ENCODE data around the gene PRKRIP1. TPM values are rescaled to one million over a fixed set of nuclear protein-coding genes. Genes with fewer than 3 reads are reported as not detected.
"Not testable (repeated sequence)": the region's sequence is repeated elsewhere in the genome, so short reads cannot be mapped to it uniquely, and the experiment has no call there.

Gene PRKRIP1, protein sequence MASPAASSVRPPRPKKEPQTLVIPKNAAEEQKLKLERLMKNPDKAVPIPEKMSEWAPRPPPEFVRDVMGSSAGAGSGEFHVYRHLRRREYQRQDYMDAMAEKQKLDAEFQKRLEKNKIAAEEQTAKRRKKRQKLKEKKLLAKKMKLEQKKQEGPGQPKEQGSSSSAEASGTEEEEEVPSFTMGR
- polyA plus RNA-seq (ENCODE audit: insufficient read length in 3 of 3): 10 to 100 TPM; 27.8 to 33.7 (median 28.7) TPM

DNA sequence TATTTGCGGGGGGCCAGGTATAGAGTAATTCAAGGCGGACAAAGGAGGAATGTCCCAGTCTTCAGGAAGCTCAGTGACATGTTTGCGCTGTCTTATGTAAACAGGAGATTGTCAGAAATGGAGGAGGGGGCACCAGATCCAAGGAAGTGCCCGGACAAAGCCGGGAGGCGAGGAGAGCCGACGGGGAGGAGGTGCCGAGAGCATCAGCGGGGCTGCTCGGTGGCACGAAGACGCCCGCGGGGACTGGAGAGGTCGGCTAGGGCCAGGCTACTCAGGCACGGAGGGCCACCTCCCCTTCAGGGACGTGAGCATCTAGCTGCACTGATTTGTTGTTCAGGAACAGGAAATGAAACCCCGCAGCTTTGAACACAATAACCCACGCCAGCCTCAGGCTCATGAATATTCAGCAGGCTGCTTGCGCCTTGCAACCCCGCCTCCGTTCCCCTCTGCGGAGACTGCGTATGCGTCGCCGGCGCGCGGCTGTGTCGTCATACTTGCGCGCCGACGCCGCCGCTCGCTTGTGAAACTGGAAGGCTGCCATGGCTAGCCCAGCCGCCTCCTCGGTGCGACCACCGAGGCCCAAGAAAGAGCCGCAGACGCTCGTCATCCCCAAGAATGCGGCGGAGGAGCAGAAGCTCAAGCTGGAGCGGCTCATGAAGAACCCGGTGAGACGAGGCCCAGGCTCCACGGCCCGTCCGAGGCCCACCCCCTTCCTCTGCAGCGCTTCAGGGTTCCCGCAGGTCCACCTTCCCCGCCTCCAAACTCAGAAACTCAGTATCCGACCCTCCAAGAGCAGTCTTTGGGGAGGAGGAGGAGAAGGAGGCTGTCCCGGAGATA, at the start of gene PRKRIP1:
TSS of gene PRKRIP1 (plus strand) at position 491 of the 837 bp plus-strand sequence. CDS start at position 540, 49 bp downstream.
- DNase-seq (ENCODE audit: low read depth in 3 of 3, low spot score in 2 of 3): peak; percentile 80 to 86 (median 81)

DNA sequence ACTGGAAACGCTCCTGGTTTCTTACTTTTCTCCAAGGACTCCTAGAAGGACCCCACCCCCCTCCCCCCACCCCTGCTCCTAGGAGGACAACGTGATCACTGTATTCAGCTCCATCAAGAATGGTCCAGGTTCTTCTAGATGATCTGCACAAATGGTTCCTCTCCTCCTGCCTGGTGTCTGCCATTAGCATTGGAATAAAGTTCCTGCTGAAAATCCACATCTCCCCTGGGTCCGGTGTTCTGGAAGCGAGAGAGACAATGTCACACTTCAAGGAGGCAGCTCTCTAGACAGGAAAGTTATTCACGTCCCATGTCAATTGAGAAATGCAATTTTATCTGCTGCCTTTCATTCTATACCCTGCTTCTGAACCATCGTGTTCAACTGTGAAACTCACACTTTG, 49.2 kb upstream of the PRKRIP1 start:
- DNase-seq (ENCODE audit: low read depth in 3 of 3, low spot score in 2 of 3): not testable (repeated sequence)

DNA sequence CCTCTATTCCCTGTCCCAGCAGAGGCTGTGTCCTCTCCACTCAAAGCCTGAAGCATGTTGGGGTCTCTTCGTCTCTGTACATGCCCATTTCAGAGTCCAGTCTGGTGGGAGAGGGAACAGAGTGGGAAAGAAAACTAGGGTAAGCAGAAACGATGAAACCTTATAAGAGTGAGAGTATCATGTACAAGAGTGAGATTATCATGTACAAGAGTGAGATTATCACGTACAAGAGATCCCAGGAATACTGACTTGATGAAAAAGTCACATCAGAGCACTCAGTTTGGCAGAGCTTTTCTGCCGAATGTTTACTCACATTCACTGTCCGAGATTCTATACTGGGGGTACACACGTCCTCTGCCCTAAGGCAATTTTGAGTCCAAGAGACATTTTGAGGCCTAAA, 39.8 kb upstream of the PRKRIP1 start, which contains the start of gene SPDYE6:
TSS of gene SPDYE6 (minus strand) at position 101 of the 400 bp plus-strand sequence. CDS start 421 bp downstream, outside the sequence.
- not testable (repeated sequence) for DNase-seq (ENCODE audit: low read depth in 3 of 3, low spot score in 2 of 3)

DNA sequence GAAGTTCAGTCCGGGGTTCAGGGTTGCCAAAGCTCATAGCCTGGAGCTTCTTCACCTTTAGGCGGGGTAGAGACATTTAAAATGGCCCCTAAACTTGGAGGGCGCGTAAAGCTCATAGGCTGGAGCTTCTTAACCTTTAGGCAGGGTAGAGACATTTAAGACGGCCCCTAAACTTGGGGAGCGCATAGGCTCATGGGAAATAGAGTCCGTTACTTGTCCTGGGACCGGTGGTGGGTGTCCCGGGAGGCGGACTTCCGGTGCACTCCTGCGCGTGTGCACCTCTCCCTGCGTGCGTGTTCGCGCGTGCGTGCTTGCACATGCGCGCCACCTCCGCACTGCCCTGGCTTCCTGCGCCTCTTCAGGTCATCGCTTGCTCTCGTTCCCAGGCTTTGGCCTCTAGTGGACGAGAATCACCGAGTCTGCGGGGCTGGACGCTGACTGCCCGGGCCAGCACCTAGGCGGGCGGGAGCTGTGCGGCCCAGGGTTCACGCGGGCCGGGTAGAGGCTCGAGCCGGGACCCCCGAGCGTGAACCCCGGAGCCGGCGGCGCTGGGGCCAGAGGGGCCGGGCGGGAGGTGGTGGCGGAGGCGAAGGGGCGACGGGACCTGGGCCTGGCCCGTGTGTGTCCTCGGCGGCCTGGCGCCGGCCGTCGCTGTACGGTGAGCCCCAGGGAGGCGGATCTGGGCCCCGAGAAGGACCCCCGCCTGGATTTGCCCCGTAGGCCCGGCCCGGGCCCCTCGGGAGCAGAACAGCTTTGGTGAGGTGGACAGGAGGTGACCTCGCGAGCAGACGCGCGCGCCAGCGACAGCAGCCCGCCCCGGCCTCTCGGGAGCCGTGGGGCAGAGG, 32.4 kb upstream of the PRKRIP1 start:
- DNase-seq (ENCODE audit: low read depth in 3 of 3, low spot score in 2 of 3): peak; percentile 85 to 93 (median 92)

DNA sequence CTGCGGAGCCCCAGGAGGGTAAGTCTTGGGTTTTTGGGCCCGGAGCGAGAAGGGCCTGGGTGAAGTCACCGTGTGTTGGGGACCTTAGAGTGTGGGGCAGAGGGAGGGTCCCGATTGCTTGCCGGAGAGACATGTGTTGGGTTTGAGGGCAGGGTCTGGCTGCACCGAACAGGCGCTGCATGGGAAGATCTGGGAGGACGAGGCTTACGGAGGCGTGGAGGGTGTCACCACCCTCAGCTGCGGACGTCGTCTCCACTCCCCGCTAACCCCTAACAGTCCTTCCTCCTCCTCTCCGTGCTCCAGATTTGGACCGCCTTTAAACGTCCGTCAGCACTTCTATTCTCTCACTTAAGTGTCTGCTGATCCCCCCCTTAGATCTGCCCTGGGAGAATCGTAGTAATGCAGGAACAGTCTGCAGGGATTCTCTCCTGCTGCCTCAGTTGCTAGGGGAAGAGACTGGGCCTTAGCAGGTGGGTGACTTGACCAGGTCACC, 31.7 kb upstream of the PRKRIP1 start:
- DNase-seq (ENCODE audit: low read depth in 3 of 3, low spot score in 2 of 3): not testable (repeated sequence)

DNA sequence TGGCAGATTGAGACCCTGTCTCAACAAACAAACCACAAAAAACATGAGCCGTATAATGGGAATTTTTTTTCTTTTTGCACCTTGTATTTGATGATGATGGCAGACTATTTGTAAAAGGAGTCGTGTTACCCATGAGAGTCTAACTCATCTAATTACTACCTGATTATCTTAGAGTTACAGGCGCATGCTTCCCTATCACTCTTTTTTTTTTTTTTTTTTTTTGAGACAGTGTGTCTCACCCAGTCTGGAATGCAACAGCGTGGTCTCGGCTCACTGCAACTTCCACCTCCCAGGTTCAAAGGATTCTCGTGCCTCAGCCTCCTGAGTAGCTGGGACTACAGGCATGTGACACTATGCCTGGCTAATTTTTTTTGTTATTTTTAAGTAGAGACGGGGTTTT, 30.8 kb upstream of the PRKRIP1 start:
- DNase-seq (ENCODE audit: low read depth in 3 of 3, low spot score in 2 of 3): not testable (repeated sequence)

DNA sequence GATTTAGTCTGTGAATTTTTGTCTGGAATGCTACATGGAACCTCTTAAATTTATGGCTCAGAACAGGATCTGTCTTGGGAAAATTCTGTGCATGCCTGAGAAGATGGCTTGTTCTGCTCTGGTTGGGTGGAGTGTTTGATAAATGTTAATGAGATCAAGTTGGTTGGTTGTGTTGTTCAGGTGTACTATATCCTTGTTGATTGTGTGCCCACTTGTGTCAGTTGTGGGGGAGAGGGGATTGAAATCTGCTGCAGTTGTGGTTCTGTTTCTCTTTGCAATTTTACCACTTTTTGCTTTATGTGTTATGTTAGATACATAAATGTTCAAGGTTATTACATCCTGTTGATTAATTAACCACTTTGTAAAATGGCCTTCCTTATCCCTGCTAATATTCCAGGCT, 26.1 kb upstream of the PRKRIP1 start:
- not testable (repeated sequence) for DNase-seq (ENCODE audit: low read depth in 3 of 3, low spot score in 2 of 3)

DNA sequence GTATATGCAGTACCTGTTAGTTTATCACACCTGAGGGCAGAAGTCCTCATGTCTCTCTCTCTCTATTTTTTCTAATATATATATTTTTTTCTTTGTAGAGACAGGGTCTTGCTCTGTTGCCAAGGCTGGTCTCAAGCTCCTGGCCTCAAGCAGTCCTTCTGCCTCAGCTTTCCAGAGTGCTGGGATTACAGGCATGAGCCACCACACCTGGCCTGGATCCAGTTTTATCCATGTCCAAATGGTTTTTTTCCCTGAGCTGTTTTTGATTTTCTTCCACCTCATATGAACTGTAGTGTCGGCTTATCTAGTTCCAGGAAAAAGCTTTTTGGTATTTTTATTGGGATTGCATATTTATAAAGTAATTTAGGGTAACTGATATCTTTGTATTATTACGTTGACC, 23.4 kb upstream of the PRKRIP1 start:
- not testable (repeated sequence) for DNase-seq (ENCODE audit: low read depth in 3 of 3, low spot score in 2 of 3)

DNA sequence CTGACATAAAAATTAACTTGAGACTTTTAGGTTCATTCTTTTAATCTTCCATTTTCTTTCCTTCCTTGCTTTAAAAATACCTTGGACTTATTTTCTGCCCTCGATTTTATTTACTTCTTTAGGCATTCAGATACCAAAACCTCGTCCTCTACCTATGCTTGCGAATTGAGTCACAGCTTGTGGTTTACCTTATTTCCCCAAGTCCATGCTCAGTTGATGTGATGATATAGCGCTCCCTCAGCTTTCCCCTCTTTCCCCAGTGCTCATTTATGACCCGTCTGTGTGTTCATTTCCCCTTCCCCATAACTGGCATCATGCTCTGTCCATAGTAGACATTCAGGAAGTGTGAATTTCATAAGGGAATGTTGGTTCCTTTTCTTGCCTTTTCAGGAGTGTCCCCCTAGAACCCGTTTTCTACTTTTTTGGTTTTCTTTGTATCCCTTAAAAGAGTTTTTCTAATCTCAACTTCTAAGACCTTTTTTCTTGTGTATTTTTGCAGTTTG, 19.1 kb upstream of the PRKRIP1 start:
- DNase-seq (ENCODE audit: low read depth in 3 of 3, low spot score in 2 of 3): no peak

DNA sequence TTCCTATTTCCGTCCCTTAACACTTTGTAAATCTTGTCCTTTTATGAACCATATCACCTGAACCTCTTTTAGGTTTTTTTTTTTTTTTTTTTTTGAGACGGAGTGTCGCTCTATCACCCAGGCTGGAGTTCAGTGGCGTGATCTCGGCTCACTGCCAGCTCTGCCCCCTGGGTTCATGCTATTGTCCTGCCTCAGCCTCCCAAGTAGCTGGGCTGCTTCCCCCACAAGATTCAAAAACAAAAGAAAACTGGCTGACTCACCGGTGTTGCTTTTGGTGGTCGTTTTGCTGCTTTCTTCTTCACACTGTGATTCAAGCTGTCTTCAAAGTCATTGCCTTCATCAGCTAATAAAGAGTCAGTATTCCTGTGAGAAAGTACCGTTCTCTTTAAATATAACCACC, 15.3 kb upstream of the PRKRIP1 start:
- DNase-seq (ENCODE audit: low read depth in 3 of 3, low spot score in 2 of 3): not testable (repeated sequence)

DNA sequence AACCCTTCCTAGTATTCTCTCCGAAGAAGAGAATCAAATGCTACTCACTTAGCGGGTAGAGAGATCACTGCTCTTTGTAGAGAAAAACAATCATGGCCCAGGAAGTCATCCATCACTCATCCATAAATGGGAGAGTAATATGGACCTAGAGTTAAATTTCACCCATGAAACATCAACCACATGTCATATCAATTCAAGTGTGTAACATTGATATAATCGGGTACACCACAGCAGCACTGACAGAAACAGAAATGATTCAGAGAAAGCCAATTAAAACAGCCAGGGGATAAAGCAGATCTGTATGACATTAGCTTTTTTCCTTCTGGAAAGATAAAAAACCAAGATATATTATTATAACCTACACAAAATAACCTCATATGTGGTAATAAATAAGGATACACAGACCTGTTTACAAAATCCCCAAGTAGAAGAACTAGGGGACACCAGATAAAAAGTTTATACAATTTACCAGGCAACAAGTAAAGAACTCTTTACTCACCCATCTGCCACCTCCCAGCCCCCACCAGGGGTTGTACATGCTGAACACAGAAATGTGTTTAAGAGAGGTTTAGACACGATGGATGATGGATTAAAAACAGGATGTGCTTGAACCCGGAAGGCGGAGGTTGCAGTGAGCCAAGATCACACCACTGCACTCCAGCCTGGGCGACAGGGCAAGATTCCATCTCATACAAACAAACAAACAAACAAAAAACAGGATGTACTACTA, 14.3 kb upstream of the PRKRIP1 start:
- not testable (repeated sequence) for DNase-seq (ENCODE audit: low read depth in 3 of 3, low spot score in 2 of 3)

DNA sequence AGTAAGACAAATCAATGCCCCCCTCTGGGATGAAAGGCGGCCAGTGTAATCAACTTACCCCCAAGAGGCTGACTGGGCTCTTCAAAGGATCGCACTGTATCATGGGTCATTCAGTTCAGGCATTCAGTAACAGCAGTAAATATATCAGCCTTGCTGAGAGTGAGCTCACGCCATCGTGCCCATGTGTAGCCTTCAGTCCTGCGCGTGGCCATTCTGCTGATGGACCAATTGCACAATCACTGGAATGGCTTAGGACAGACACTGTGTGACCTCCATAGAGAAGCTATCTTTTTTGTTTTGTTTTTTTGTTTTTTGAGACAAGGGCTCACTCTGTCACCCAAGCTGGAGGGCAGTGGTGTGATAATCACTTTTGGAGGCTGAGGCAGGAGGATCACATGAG, 9.1 kb upstream of the PRKRIP1 start:
- DNase-seq (ENCODE audit: low read depth in 3 of 3, low spot score in 2 of 3): no peak

DNA sequence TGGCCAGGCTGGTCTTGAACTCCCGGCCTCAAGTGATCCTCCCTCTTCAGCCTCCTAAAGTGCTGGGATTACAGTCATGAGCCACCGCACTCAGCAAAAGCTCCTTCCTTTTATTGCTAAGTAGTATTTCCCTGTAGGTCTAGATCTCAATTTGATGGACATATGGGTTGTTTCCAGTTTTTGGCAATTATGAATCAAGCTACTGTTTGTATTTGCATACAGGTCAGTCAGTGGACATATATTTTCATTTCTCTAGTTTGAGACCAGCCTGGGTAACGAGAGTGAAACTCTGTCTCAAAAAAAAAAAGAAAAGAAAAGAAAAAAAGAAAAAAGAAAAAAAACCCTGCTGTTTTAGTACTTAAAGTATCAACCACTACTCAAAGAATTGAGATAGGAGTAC, 6.4 kb upstream of the PRKRIP1 start:
- no peak for DNase-seq (ENCODE audit: low read depth in 3 of 3, low spot score in 2 of 3)

DNA sequence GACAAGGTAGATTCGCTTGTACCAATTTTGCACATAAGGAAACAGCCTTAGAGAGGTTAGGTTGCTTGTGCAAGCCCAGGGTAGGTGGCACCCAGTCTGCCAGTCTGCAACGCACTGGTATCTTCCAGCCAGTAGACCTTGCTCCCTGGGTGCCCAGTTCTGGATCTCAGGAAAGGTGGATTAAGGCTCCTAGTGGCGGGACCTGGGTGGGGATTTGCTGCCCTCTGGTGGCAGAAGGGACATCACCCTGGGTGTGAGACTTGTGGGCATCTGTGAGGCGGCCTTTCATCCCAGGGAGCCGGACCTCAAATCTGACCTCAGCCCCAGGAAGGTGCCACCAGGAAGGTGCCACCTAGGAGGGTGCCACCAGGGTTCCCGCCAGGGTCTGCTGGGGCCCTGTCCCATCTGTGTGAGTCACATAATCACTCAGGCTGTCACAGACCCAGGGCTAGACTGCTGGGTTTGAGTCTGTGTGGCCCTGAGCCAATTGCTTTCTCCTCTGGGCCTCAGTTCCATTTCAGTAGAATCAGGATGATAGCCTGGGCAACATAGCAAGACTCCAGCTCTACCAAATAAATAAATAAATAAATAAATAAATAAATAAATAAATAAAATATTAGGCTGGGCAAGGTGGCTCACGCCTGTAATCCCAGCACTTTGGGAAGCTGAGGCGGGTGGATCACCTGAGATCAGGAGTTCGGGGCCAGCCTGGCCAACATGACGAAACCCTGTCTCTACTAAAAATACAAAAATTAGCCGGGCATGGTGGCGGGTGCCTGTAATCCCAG, 5.3 kb upstream of the PRKRIP1 start:
- peak; percentile 40 to 67 (median 47) for DNase-seq (ENCODE audit: low read depth in 3 of 3, low spot score in 2 of 3)

DNA sequence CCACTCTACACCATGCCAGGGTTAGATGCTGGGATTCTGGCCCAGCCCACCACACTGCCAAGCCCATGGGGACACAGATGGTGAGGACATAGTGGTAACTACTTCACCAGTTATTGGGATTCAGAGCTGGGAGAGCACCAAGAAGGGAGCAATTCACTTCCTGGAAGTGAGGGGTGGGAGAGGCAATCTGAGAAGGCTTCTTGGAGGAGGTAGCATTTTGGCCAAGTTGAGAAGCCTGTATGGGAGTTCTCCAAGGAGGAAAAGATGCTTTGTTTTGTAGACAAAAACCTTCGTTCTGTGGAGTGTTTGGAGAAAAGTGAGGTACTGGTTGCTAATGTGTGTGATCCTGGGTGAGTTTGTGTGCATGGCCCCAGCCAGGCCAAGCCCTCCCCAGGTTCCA, 3.8 kb upstream of the PRKRIP1 start:
- no peak for DNase-seq (ENCODE audit: low read depth in 3 of 3, low spot score in 2 of 3)

DNA sequence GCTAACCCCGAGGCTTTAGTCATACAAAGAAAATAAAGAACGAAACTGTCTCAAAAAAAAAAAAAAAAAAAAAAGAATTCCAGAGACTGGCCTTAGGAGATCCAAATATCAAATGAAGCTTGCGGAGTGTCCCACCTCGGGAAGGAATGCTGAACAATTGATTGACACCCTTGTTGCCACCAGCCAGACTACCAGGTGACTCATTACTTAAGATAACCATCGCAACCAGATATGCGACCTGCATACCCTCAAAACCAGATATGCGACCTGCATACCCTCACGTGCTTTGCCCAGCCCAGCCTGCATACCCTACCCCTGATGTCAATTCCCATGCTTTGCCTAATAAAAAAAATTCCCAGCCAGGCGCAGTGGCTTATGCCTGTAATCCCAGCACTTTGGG, 2.7 kb upstream of the PRKRIP1 start:
- DNase-seq (ENCODE audit: low read depth in 3 of 3, low spot score in 2 of 3): no peak

DNA sequence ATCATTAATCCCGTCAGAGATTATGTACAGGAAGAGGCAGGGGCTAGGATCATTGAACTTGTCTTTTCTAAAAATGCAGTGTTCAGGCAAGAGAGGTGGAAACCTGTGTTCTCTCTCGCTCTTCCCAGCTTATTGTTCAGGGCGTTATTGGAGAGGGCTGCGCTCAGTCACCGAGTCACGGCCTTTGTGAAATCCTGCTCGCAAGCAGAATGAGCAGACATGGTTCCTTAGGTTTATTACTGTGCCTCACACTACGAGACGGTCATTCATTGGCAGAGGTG, 631 bp upstream of the PRKRIP1 start:
- DNase-seq (ENCODE audit: low read depth in 3 of 3, low spot score in 2 of 3): peak in 2 of 3 donors; percentile 29 to 52

DNA sequence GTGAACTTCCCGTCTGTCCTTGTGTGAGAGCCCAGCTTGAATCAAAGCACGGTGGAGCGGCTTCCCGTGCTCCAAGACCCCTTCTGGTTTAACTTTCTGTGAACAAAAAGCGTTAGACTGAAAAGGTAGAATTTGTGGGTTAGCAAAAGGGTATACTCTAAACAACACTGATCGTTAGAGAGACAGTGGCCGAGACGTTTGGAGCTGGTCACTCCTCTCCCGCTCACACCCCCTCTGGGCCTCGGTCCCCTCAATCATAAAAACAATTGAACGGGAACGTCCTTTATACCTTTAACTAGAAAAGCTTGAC, 502 bp downstream of the PRKRIP1 start:
- DNase-seq (ENCODE audit: low read depth in 3 of 3, low spot score in 2 of 3): no peak

DNA sequence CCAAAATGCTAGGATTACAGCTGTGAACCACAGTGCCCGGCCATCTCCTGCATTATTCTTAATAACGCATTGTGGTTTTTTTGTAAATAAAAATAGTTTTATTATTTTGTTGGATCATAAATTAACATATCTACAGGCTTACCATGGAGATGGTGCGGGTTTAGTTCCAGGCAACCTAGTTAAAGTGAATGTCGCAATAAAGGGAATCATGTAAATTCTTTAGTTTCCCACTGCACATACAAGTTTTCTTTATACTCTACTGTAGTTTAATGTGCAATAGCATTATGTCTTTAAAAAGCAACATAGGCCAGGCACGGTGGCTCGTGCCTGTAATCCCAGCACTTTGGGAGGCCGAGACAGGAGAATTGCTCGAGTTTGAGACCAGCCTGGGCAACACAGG, 2.4 kb downstream of the PRKRIP1 start:
- no peak for DNase-seq (ENCODE audit: low read depth in 3 of 3, low spot score in 2 of 3)

DNA sequence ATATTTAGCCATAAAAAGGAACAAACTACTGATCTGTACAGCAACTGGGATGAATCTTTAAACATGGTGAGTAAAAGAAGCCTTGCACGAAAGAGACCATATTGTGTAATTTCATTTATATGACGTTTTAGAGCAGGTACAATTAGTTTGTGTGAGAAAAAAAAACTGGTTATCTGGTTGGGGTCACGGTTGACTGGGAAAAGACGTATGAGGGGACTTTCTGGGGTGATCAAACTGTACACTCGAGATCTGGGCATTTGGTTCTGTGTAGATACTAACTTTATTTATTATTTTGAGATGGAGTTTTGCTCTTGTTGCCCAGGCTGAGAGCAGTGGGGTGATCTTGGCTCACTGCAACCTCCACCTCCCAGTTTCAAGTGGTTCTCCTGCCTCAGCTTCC, 4.2 kb downstream of the PRKRIP1 start:
- no peak for DNase-seq (ENCODE audit: low read depth in 3 of 3, low spot score in 2 of 3)
